K562 (cell line): Measurements from ENCODE around the gene ATXN10. TPM values are rescaled to one million over a fixed set of nuclear protein-coding genes. Genes with fewer than 3 reads are reported as not detected.

ENCODE experiments used
- ATAC-seq: fragments of 200-7000 bp; cut with Tn5 transposase; 3 replicates; pipeline ENCODE4 v1.9.1; 2020; ENCODE audit warnings: moderate library complexity
- BruUV-seq: library from RNA; stranded (reverse); fragments of 400-500 nt; replicated peaks from 2 replicates; lab custom pipeline; 2021; lab: Mats Ljungman, UMichigan
- CTCF ChIA-PET: fragments of 300-600 bp; formaldehyde crosslinking; extraction: SDS; loops from one replicate; lab custom pipeline; 2021; ENCODE audit warnings: low intra/inter-chr PET ratio; lab: Yijun Ruan, JAX
- POLR2A ChIA-PET: fragments of 300-600, 350-650 bp; sonication (Branson Sonifier 250); formaldehyde crosslinking; extraction: SDS; loops from one replicate; lab custom pipeline; 2021; ENCODE audit warnings: antibody characterized with exemption, inconsistent platforms; lab: Yijun Ruan, JAX
- DNase-seq, 4 experiments: peaks; one replicate each; pipeline versions ENCODE4 v3.0.0 to v3.0.0-alpha.2; 2011 to 2018; ENCODE audit warnings: low spot score in 3 of 4, mixed read lengths in 3 of 4; ENCODE audit errors: extremely low read depth in 1 of 4
- FAIRE-seq: peaks from 2 replicates; lab custom pipeline; 2011; peaks lifted over from hg19 to GRCh38; lab: Jason Lieb, UNC
- H2AFZ ChIP-seq: 2 replicates; pipeline ENCODE4 v1.6.0; 2011; ENCODE audit warnings: low read depth, low read length, control low read depth, inconsistent platforms
- H3K27ac ChIP-seq: fragments of 200-600 bp; 3 replicates; pipeline ENCODE4 v1.8.0; 2011; ENCODE audit warnings: low read depth, mild to moderate bottlenecking, control low read depth, inconsistent platforms, low read length, moderate library complexity, mixed read lengths; ENCODE audit errors: extremely low read depth
- H3K27me3 ChIP-seq, 2 experiments: fragments of 300-600 bp in 1 of 2; 2 replicates in 1 of 2; 3 replicates in 1 of 2; pipeline versions ENCODE4 v1.6.0 to v1.8.0; 2011; ENCODE audit warnings: inconsistent platforms in 2 of 2, low read length in 2 of 2, mild to moderate bottlenecking in 1 of 2, mixed read lengths in 1 of 2, moderate library complexity in 1 of 2; ENCODE audit not compliant: control insufficient read depth in 2 of 2, insufficient read depth in 2 of 2
- H3K36me3 ChIP-seq: fragments of 300-600 bp; 3 replicates; pipeline ENCODE4 v1.8.0; 2011; ENCODE audit warnings: mild to moderate bottlenecking, low read length, inconsistent platforms; ENCODE audit not compliant: control insufficient read depth, insufficient read depth
- H3K4me1 ChIP-seq, 2 experiments: fragments of 200-600 bp in 1 of 2; replicated peaks in 1 of 2; 2 replicates in 1 of 2; 3 replicates in 1 of 2; pipeline versions ENCODE4 v1.5.1 to v1.8.0; 2011; ENCODE audit warnings: inconsistent platforms in 2 of 2, low read length in 2 of 2, mild to moderate bottlenecking in 1 of 2, mixed read lengths in 1 of 2, moderate library complexity in 1 of 2; ENCODE audit not compliant: control insufficient read depth in 2 of 2, insufficient read depth in 2 of 2
- H3K4me2 ChIP-seq: 2 replicates; pipeline ENCODE4 v1.6.1; 2011; ENCODE audit warnings: low read length, control low read depth, inconsistent platforms, mixed read lengths; ENCODE audit not compliant: insufficient read depth
- H3K4me3 ChIP-seq: fragments of 200-600 bp; sonication (generic), shearing (Covaris generic); 2 replicates; pipeline ENCODE4 v1.5.1; 2016; ENCODE audit warnings: control low read depth, inconsistent platforms
- H3K79me2 ChIP-seq: fragments of 200-600 bp; 3 replicates; pipeline ENCODE4 v1.8.0; 2011; ENCODE audit warnings: low read length, inconsistent platforms; ENCODE audit not compliant: control insufficient read depth, insufficient read depth
- H3K9ac ChIP-seq, 2 experiments: 2 replicates each; pipeline versions ENCODE4 v1.6.0 to v1.6.1; 2011; ENCODE audit warnings: low read depth in 2 of 2, low read length in 2 of 2, control low read depth in 1 of 2, inconsistent platforms in 1 of 2, mild to moderate bottlenecking in 1 of 2, mixed read lengths in 1 of 2; ENCODE audit not compliant: insufficient read depth in 1 of 2
- H3K9me1 ChIP-seq: one replicate; pipeline ENCODE4 v1.6.0; 2011; ENCODE audit warnings: inconsistent platforms, mild to moderate bottlenecking, low read length, moderate library complexity; ENCODE audit not compliant: control insufficient read depth, insufficient read depth
- H3K9me3 ChIP-seq: replicated peaks from 2 replicates; pipeline ENCODE4 v1.5.1; 2011; ENCODE audit warnings: low read depth, low read length, inconsistent platforms; ENCODE audit not compliant: control insufficient read depth, insufficient read depth
- H4K20me1 ChIP-seq: replicated peaks from 2 replicates; pipeline ENCODE4 v1.6.1; 2011; ENCODE audit warnings: low read length, inconsistent platforms, mixed read lengths; ENCODE audit not compliant: control insufficient read depth, insufficient read depth
- CHD7 ChIP-seq: fragments of 200-600 bp; sonication (generic); IDR thresholded peaks from one replicate; pipeline ENCODE4 v1.6.1; 2012; ENCODE audit warnings: mild to moderate bottlenecking, low read depth, low read length, inconsistent platforms
- ESRRB ChIP-seq: fragments of 250-450 bp; sonication (Bioruptor Pico); IDR thresholded peaks from 2 replicates; pipeline ENCODE4 v1.5.0; 2020; ENCODE audit warnings: mild to moderate bottlenecking, moderate library complexity, borderline replicate concordance
- MYNN ChIP-seq, 2 experiments: sonication (generic); formaldehyde crosslinking in 1 of 2; IDR thresholded peaks; 2 replicates each; pipeline versions ENCODE4 v1.5.0 to v1.6.1; 2016 to 2020; ENCODE audit warnings: antibody characterized with exemption in 1 of 2, missing genetic modification reagents in 1 of 2
- SREBF1 ChIP-seq: fragments of 150-350 bp; IDR thresholded peaks from 2 replicates; pipeline ENCODE4 v1.6.1; 2014; ENCODE audit warnings: antibody characterized with exemption, low read depth, low read length, borderline replicate concordance
- ZFP1 ChIP-seq: fragments of 450-650 bp; formaldehyde crosslinking; IDR thresholded peaks from 2 replicates; pipeline ENCODE4 v1.4.0; 2020; ENCODE audit warnings: mild to moderate bottlenecking, mixed read lengths
- WGBS: fragments of 100-300 bp; shearing (Covaris generic); methylation state at CpG from one replicate; pipeline ENCODE4 v1.1.6; 2016; ENCODE audit warnings: low coverage, mixed read lengths; ENCODE audit not compliant: insufficient coverage; ENCODE audit errors: missing lambda C conversion rate; 5-methylcytosine and 5-hydroxymethylcytosine counted together
- in situ Hi-C: fragments of 300-500 bp; cut with MboI; formaldehyde crosslinking; loops from 4 replicates; pipeline ENCODE4 v1.15.0; 2018; ENCODE audit warnings: inconsistent platforms, mixed read lengths
- intact Hi-C: fragments of 100-400 bp; cut with micrococcal nuclease; formaldehyde crosslinking; loops from 2 replicates; pipeline ENCODE4 v1.14.2; 2022
- polyA plus RNA-seq, 8 experiments: library from polyadenylated mRNA; depleted of rRNA in 4 of 8; stranded (reverse) in 5 of 8; unstranded in 3 of 8; fragments of >200 nt; fragmentation: Nextera tagmentation in 2 of 8; fragmentation: Illumina TruSeq in 1 of 8; extraction: Ambion mirVana in 2 of 8; extraction: Trizol in 1 of 8; gene quantifications; 2 replicates each; pipeline versions ENCODE4 v1.2.1 to v1.2.3, GENCODE V29; 2011 to 2014; ENCODE audit warnings: inconsistent platforms in 1 of 8, missing spikeins in 1 of 8
- total RNA-seq, 7 experiments: library from RNA; depleted of rRNA in 6 of 7; stranded (reverse); fragments of >200 nt in 6 of 7; fragmentation: Illumina TruSeq in 2 of 7; extraction: Trizol in 2 of 7; gene quantifications; 2 replicates each; pipeline versions ENCODE4 v1.2.1 to v1.2.3, GENCODE V29; 2011 to 2021; ENCODE audit warnings: low replicate concordance in 1 of 7
- TF ChIP-seq, protein P1 (sequence below): fragments of 250-450 bp; sonication (Bioruptor Pico); IDR thresholded peaks from 2 replicates; pipeline ENCODE4 v1.4.0; 2020; ENCODE audit warnings: mild to moderate bottlenecking, moderate library complexity

ATXN10 gene
- total and polyA plus RNA-seq, 9 of the 15 experiments (the other 6 are each of a cell fraction or from before 2014, with no cell fraction given) = 11.5 to 190 (median 33.6) TPM

GRCh38 chr22:45649809-45650208, 21.8 kb upstream of the ATXN10 start:
- Histone ChIP-seq H3K27me3 (peaks cover 7 to 57% of the 10 kb centered on the region in 2 experiments), H3K9me1 (no peaks in the 10 kb centered on the region), H3K4me3 (no peak overlapping the region), H3K36me3 (no peaks in the 10 kb centered on the region), H2AFZ (no peak overlapping the region), H3K9me3 (no peaks in the 10 kb centered on the region), H3K4me1 (peaks cover 0 to 16% of the 10 kb centered on the region in 2 experiments; a peak in 3 of 5 replicates), H3K79me2 (no peaks in the 10 kb centered on the region), H3K9ac (no peak overlapping the region), H4K20me1 (no peaks in the 10 kb centered on the region), H3K27ac (no peak overlapping the region), H3K4me2 (no peak overlapping the region)
- no TSS peak for BruUV-seq
- 2% methylated on average over 5 of the region's 6 CpGs for WGBS
- DNase-seq (no peak), FAIRE-seq (no peak), ATAC-seq (no peak)
- POLR2A ChIA-PET = no interaction called here
- in situ Hi-C loops (loop anchor here (10.0 kb wide), 1 partner anchor 185 kb away; no protein-coding TSS in a partner anchor), intact Hi-C loops (loop anchor here (5.0 kb wide), 2 partner anchors 73 to 182 kb away; no protein-coding TSS in a partner anchor)
- CTCF ChIA-PET = no interaction called here
- TF ChIP-seq SREBF1 = no peak
- TF ChIP-seq MYNN (IDR thresholded peaks at IDR 0.05) = no peak
- no peak for TF ChIP-seq MYNN (CRISPR knock-in tag; IDR thresholded peaks at IDR 0.05)
- TF ChIP-seq, protein P1, sequence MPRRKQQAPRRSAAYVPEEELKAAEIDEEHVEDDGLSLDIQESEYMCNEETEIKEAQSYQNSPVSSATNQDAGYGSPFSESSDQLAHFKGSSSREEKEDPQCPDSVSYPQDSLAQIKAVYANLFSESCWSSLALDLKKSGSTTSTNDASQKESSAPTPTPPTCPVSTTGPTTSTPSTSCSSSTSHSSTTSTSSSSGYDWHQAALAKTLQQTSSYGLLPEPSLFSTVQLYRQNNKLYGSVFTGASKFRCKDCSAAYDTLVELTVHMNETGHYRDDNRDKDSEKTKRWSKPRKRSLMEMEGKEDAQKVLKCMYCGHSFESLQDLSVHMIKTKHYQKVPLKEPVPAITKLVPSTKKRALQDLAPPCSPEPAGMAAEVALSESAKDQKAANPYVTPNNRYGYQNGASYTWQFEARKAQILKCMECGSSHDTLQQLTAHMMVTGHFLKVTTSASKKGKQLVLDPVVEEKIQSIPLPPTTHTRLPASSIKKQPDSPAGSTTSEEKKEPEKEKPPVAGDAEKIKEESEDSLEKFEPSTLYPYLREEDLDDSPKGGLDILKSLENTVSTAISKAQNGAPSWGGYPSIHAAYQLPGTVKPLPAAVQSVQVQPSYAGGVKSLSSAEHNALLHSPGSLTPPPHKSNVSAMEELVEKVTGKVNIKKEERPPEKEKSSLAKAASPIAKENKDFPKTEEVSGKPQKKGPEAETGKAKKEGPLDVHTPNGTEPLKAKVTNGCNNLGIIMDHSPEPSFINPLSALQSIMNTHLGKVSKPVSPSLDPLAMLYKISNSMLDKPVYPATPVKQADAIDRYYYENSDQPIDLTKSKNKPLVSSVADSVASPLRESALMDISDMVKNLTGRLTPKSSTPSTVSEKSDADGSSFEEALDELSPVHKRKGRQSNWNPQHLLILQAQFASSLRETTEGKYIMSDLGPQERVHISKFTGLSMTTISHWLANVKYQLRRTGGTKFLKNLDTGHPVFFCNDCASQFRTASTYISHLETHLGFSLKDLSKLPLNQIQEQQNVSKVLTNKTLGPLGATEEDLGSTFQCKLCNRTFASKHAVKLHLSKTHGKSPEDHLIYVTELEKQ = no peak
- TF ChIP-seq CHD7 = no peak
- no peak for TF ChIP-seq ZFP1
- no peak for TF ChIP-seq ESRRB (CRISPR knock-in tag)
